ENCODE results near the gene SLC45A2.
"Not testable (repeated sequence)": the region's sequence is repeated elsewhere in the genome, so short reads cannot be mapped to it uniquely, and the experiment has no call there.

The SLC45A2 gene

GRCh38 chr5:33921002-33921401, 63.5 kb downstream of the SLC45A2 start:
- DNase-seq, result no peak

DNA sequence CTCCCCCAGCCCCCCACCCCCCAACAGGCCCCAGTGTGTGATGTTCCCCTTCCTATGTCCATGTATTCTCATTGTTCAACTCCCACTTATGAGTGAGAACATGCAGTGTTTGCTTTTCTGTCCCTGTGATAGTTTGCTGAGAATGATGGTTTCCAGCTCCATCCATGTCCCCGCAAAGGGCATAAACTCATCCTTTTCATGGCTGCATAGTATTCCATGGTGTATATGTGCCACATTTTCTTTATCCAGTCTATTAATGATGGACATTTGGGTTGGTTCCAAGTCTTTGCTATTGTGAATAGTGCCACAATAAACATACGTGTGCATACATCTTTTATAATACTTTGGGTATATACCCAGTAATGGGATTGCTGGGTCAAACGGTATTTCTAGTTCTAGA, 69.6 kb downstream of the SLC45A2 start:
- DNase-seq, result not testable (repeated sequence)

DNA sequence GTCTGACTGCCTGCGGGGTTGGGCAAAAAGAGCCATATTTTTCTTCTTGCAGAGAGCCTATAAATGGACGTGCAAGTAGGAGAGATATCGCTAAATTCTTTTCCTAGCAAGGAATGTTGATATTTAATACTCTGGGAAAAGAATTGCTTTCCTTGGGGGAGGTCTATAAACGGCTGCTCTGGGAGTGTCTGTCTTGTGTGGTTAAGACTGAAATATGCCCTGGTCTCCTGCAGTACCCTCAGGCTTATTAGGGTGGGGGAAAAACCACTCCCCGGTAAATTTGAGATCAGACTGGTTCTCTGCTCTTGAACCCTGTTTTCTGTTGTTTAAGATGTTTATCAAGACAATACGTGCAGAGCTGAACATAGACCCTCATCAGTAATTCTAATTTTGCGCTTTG, 78.2 kb downstream of the SLC45A2 start:
- not testable (repeated sequence) for DNase-seq

DNA sequence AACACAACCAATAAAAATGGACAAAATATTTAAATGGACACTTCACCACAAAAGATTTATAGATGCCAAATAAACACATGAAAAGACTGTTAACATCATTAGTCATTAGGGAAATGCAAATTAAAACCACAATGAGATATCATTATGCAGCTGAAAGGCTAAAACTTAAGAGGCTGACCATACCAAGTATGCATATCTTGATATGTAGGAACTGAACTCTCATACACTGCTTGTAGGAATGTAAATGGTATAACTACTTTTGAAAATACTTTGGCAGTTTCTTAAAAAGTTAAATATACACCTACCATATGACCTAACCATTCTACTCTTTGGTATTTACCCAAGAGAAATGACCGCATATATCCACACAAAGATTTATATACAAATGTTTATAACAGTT, 79.1 kb downstream of the SLC45A2 start:
- DNase-seq, result no peak

DNA sequence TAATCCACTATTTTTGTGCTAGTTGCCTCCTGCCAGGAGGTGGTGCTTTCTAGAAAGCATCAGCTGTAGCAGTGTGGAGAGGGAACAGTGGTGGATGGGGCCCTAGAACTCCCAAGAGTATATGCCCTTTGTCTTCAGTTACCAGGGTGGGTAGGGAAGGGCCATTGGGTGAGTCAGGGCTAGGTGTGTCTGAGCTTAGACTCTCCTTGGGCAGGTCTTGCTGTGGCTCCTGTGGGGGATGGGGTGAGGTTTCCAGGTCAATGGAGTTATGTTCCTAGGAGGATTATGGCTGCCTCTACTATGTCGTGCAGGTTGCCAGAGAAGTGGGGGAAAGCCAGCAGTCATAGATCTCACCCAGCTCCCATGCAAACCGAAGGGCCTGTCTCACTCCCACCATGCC, 81.4 kb downstream of the SLC45A2 start:
- DNase-seq, result no peak

DNA sequence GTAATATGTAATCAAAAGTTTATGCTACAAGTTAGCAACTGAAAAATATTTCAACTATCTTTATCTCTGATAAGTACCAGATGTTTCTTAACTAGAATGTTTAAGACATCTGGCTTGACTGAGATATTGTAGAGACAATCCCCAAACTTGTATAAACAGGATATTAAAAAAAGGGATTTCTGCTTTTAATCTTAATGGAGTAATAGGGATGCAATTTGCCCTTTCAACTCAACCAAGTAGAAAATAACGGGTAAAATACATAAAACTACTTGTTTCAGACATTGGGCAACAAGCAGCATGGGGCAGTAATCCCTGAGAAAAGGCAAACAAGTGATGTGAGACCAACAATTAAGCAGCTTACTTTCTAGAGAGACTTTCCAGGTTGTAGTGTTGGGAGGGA, 83.3 kb downstream of the SLC45A2 start:
- no peak for DNase-seq
